Measurements from ENCODE around the gene RTL1. TPM values are rescaled to one million over a fixed set of nuclear protein-coding genes. Genes with fewer than 3 reads are reported as not detected.

RTL1 gene
- total and polyA plus RNA-seq, 10 of the 15 experiments (the other 5 are each of a cell fraction or from before 2014, with no cell fraction given) = not detected

DNA sequence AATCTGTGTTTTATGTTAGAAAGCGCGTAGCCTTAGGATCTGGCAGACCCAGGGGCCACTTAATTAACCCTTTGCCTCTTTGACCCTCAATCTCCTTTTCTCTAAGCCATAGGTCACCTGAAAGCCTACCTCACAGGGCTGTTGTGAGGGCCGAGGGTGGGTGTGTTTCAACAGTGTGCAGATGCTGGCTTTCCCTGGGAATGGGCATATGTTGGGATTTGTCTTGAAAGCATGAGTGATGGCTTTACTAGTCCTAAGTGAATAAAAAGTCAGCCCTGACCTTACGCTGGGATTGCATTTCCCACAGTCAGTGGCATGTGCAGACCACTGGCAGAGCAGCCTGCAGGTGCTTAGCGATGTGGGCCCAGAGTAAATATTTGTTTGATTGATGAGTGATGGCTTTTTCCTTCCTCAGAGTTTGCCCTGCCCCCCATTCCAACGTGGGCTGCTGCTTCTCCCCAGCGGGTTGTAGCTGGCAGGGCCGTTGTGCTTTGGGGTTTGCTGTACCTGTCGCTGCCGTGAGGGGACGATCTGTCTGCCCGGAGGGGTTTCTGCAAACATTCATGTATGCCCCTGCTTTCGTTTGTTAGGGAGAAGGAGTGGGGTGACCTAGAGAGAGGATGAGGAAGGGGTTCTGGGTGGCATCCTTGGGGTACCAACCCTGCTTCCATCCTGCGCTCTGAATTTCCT, 46.1 kb downstream of the RTL1 start:
- H3K9me3 ChIP-seq (replicated peaks; ENCODE audit: control insufficient read depth, insufficient read depth, low read length) = no peaks in the 10 kb centered on the region
- H3K79me2 ChIP-seq (ENCODE audit: control insufficient read depth, insufficient read depth, low read length) = no peaks in the 10 kb centered on the region
- DNase-seq (ENCODE audit: low read depth, low spot score) (no peak), ATAC-seq (no peak), FAIRE-seq (no peak)
- ChIA-PET CTCF (no interaction called here), POLR2A (no interaction called here), SMC1A (ENCODE audit: uncharacterized antibody, unreplicated experiment) (no interaction called here), RAD21 (ENCODE audit: unreplicated experiment) (no interaction called here)
- no peak overlapping the region for H3K9ac ChIP-seq (ENCODE audit: control insufficient read depth, insufficient read depth, low read length)
- WGBS (ENCODE audit: insufficient coverage, insufficient replicate concordance, low lambda C conversion rate, missing lambda C conversion rate) = 51% methylated on average over 14 of the region's 14 CpGs
- intact Hi-C loops (cut with micrococcal nuclease; ENCODE audit: unreplicated experiment) (loop anchor here (10.0 kb wide), 1 partner anchor 377 kb away; no protein-coding TSS in a partner anchor), in situ Hi-C loops (cut with MboI) (no loop called here)
- no peak overlapping the region for H3K27ac ChIP-seq (ENCODE audit: control insufficient read depth, insufficient read depth)
- TF ChIP-seq ASH2L (IDR thresholded peaks at IDR 0.05; ENCODE audit: borderline replicate concordance, low read depth) (no peak), EZH2 (IDR thresholded peaks at IDR 0.05; ENCODE audit: borderline replicate concordance, control insufficient read depth, low read depth, low read length) (no peak), FOXM1 (IDR thresholded peaks at IDR 0.05; ENCODE audit: low read depth, low read length) (no peak), CREB1 (IDR thresholded peaks at IDR 0.05; ENCODE audit: low read depth) (no peak), KDM1A (IDR thresholded peaks at IDR 0.05; ENCODE audit: borderline replicate concordance) (no peak), IRF4 (IDR thresholded peaks at IDR 0.05; ENCODE audit: low read depth, low read length) (no peak)
- TF ChIP-seq, protein P1, sequence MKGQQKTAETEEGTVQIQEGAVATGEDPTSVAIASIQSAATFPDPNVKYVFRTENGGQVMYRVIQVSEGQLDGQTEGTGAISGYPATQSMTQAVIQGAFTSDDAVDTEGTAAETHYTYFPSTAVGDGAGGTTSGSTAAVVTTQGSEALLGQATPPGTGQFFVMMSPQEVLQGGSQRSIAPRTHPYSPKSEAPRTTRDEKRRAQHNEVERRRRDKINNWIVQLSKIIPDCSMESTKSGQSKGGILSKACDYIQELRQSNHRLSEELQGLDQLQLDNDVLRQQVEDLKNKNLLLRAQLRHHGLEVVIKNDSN (IDR thresholded peaks at IDR 0.05; ENCODE audit: borderline replicate concordance, extremely low read length, insufficient read depth, low read depth, low read length) = no peak
- no peaks in the 10 kb centered on the region for H4K20me1 ChIP-seq (ENCODE audit: control insufficient read depth, insufficient read depth)
- no peak overlapping the region for H3K4me2 ChIP-seq (ENCODE audit: control insufficient read depth, insufficient read depth)
- no peaks in the 10 kb centered on the region for H3K27me3 ChIP-seq (replicated peaks in 1 of 2; ENCODE audit: control insufficient read depth in 2 of 2, insufficient read depth in 2 of 2, low read length in 1 of 2)
- BruUV-seq (replicated peaks) = no TSS peak
- no peak overlapping the region for H2AFZ ChIP-seq (ENCODE audit: control insufficient read depth, low read depth, low read length)
- no peak overlapping the region for H3K4me3 ChIP-seq
- no peaks in the 10 kb centered on the region for H3K4me1 ChIP-seq (ENCODE audit: control insufficient read depth, insufficient read depth, low read length)
- no peaks in the 10 kb centered on the region for H3K36me3 ChIP-seq (ENCODE audit: control insufficient read depth in 2 of 2, insufficient read depth in 2 of 2, low read length in 1 of 2)

Measured in GM12878 (cell line).